Common myeloid progenitor, CD34-positive (primary cell): Measurements from ENCODE around the gene PGS1.

Experiments used
- CTCF ChIA-PET: fragments of 350-600 bp; sonication (Branson Sonifier 250); formaldehyde crosslinking; loops from one replicate; lab custom pipeline; 2021; ENCODE audit warnings: antibody characterized with exemption; lab: Charles Lee
- POLR2A ChIA-PET: fragments of 350-600 bp; sonication (Branson Sonifier 250); formaldehyde crosslinking; loops from one replicate; lab custom pipeline; 2021; ENCODE audit warnings: antibody characterized with exemption; lab: Charles Lee
- DNase-seq, 3 donors: peaks; one replicate each; pipeline versions ENCODE4 v3.0.0 to v3.0.0-alpha.2; 2013
- H3K27ac ChIP-seq, 2 experiments: 1 replicate in 1 of 2; 2 replicates in 1 of 2; pipeline ENCODE4 v1.7.0; 2013; ENCODE audit warnings: inconsistent platforms in 2 of 2, low read length in 2 of 2, mild to moderate bottlenecking in 2 of 2, low read depth in 1 of 2, moderate library complexity in 1 of 2; ENCODE audit not compliant: severe bottlenecking in 2 of 2, insufficient read depth in 1 of 2, poor library complexity in 1 of 2
- H3K27me3 ChIP-seq, 5 experiments: replicated peaks in 2 of 5; 1 replicate in 3 of 5; 2 replicates in 2 of 5; pipeline versions ENCODE4 v1.6.1 to v1.7.0; 2013; ENCODE audit warnings: low read length in 4 of 5, mild to moderate bottlenecking in 2 of 5, moderate library complexity in 2 of 5, inconsistent platforms in 1 of 5; ENCODE audit not compliant: insufficient read depth in 5 of 5, control insufficient read depth in 4 of 5
- H3K36me3 ChIP-seq, 4 experiments: 1 replicate in 2 of 4; 2 replicates in 2 of 4; pipeline versions ENCODE4 v1.6.1 to v1.7.0; 2013; ENCODE audit warnings: low read length in 3 of 4, control low read depth in 1 of 4, mild to moderate bottlenecking in 1 of 4; ENCODE audit not compliant: control insufficient read depth in 4 of 4, insufficient read depth in 4 of 4
- H3K4me1 ChIP-seq, 4 experiments: 1 replicate in 3 of 4; 2 replicates in 1 of 4; pipeline versions ENCODE4 v1.6.1 to v1.7.1; 2013; ENCODE audit warnings: low read length in 3 of 4, mild to moderate bottlenecking in 3 of 4, control low read depth in 1 of 4, inconsistent platforms in 1 of 4, moderate library complexity in 1 of 4; ENCODE audit not compliant: control insufficient read depth in 4 of 4, insufficient read depth in 4 of 4; ENCODE audit errors: control extremely low read depth in 1 of 4
- H3K4me3 ChIP-seq, 7 experiments: 1 replicate in 4 of 7; 2 replicates in 3 of 7; pipeline versions ENCODE4 v1.5.1 to v1.7.0; 2013; ENCODE audit warnings: mild to moderate bottlenecking in 7 of 7, low read length in 6 of 7, moderate library complexity in 6 of 7, inconsistent platforms in 2 of 7, low read depth in 2 of 7, control low read depth in 1 of 7; ENCODE audit not compliant: insufficient read depth in 4 of 7, control insufficient read depth in 1 of 7; ENCODE audit errors: extremely low read depth in 1 of 7
- H3K9me3 ChIP-seq, 5 experiments: 1 replicate in 4 of 5; 2 replicates in 1 of 5; pipeline versions ENCODE4 v1.6.1 to v1.7.1; 2013; ENCODE audit warnings: low read length in 4 of 5, mild to moderate bottlenecking in 2 of 5, inconsistent platforms in 1 of 5, low read depth in 1 of 5, moderate library complexity in 1 of 5; ENCODE audit not compliant: control insufficient read depth in 4 of 5, insufficient read depth in 2 of 5; ENCODE audit errors: control extremely low read depth in 1 of 5
- WGBS: methylation state at CpG from one replicate; pipeline ENCODE4 v1.1.5; 2013; ENCODE audit not compliant: insufficient coverage; 5-methylcytosine and 5-hydroxymethylcytosine counted together

Gene PGS1

DNA sequence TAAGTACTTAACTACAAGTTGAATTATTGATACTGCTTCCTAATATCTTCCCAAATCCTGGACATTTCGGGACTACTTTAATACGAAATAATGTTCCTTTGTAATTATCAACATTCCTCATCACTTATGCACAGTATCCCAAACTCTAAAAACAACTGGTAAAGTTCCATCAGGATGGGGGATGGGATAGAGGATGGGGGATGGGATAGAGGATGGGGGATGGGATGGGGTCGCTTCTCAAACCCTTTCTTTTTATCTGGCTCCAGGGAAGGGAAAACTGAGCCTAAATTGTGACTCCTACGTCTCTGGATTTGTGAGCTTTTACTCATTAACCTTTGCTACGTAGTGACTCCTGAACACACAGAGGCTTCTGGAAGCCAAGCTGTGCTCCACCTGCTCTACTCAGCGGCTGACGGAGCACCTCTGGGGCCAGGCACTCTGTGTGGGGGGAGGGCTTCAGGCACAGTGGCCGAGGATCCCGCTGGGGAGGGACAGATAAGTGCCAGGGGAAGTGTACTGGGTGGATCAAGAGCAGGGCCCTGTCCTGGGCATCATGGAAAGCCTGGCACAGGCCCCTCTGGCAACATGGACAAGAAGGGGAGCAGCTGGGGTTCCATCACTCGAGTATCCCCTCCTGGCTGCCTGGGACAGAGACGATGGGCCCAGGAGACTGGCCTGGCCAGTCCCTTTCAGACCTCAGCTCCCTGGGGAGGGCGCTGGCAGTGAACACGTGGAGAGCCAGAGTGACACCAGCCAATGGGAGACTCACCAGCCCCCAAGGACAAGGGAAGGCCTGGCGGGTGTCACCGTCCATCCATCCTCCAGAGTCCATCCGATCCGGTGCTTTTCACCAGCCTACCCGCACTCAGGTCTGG, 56.2 kb downstream of the PGS1 start:
- no peaks in the 10 kb centered on the region for H3K9me3 ChIP-seq
- 83% methylated on average over 12 of the region's 18 CpGs for WGBS
- H3K4me3 ChIP-seq, result no peak overlapping the region
- ChIA-PET CTCF (no interaction called here), POLR2A (no interaction called here)
- peaks cover 0 to 5% (median 3%) of the 10 kb centered on the region in 4 experiments for H3K36me3 ChIP-seq
- no peak overlapping the region for H3K27ac ChIP-seq
- no peak for DNase-seq
- peaks cover 0 to 4% (median 0%) of the 10 kb centered on the region in 5 experiments for H3K27me3 ChIP-seq
- H3K4me1 ChIP-seq, result peaks cover 0 to 3% (median 0%) of the 10 kb centered on the region in 4 experiments

DNA sequence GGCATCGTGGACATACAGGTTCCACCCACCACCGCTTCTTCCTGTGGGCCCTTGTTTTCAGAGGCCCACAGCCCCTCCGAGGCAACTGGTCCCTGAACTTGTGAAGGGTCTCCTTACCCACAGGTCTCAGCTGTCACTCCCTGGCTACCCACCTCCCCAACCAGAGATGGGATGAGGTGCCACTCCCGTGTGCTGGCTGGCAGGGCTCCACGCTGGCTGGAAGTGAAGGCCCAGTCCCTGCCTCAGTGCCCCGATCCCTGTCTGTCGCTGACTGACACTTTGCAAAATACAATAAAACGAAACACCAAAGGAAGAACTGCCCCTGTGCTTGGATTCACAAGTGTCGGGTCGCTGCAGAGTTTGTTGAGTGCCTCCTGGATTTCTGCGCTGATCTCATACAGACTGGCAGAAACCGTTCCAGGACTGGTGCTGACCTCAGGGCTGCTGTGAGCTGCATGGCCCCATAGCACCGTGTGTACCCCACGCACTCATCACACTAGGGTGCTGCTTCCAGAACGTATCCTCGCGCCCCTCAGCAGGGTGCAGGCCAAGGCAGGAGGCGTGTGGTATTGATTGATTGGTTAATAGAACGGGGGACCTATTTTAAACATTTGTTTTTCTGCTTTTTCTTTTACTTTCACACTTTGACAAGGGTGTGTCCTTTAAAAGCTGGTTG, 57.0 kb downstream of the PGS1 start:
- Histone ChIP-seq H3K9me3 (no peaks in the 10 kb centered on the region), H3K4me3 (no peak overlapping the region), H3K27me3 (peaks cover 0 to 4% (median 0%) of the 10 kb centered on the region in 5 experiments), H3K4me1 (peaks cover 0 to 3% (median 0%) of the 10 kb centered on the region in 4 experiments), H3K36me3 (peaks cover 0 to 2% (median 0%) of the 10 kb centered on the region in 4 experiments), H3K27ac (no peak overlapping the region)
- WGBS, result 86% methylated on average over 14 of the region's 19 CpGs
- POLR2A ChIA-PET, result interaction anchor here (0.7 kb wide), 2 partner anchors 240 to 561 kb away, joined by 3 to 4 read pairs; no protein-coding TSS in a partner anchor
- no peak for DNase-seq
- CTCF ChIA-PET, result interaction anchor here (1.3 kb wide), 1 partner anchor 10 kb away, joined by 5 read pairs; no protein-coding TSS in a partner anchor

- peaks cover 0 to 4% (median 0%) of the 10 kb centered on the region in 5 experiments for H3K27me3 ChIP-seq
- CTCF ChIA-PET, result no interaction called here
- POLR2A ChIA-PET, result no interaction called here
- H3K36me3 ChIP-seq, result no peaks in the 10 kb centered on the region
- H3K4me3 ChIP-seq, result no peak overlapping the region
- H3K4me1 ChIP-seq, result peaks cover 0 to 10% (median 3%) of the 10 kb centered on the region in 4 experiments
- DNase-seq, result no peak
- H3K9me3 ChIP-seq, result no peaks in the 10 kb centered on the region
- H3K27ac ChIP-seq, result no peak overlapping the region
- 97% methylated on average over 15 of the region's 20 CpGs for WGBS
Observed at GRCh38 chr17:78437508-78438169, 59.2 kb downstream of the PGS1 start.

DNA sequence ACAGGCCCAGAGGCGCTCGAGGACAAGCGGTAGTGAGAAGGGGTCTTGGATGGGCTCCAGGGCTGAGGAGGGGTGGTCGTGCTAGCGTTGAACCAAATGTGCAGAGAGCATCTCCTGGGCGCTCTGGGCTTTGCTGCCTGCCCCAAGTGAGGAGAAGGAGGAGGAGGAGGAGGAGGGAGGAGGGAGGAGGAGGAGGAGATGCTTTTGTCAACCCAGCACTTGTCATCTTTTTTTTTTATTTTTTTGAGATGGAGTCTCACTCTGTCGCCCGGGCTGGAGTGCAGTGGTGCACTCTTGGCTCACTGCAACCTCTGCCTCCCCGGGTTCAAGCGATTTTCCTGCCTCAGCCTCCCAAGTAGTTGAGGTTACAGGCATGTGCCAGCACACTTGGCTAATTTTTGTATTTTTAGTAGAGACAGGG, 59.8 kb downstream of the PGS1 start:
- H3K27me3 ChIP-seq, result peaks cover 0 to 4% (median 0%) of the 10 kb centered on the region in 5 experiments
- ChIA-PET POLR2A (no interaction called here), CTCF (no interaction called here)
- 100% methylated on average over 4 of the region's 10 CpGs for WGBS
- no peaks in the 10 kb centered on the region for H3K9me3 ChIP-seq
- H3K4me3 ChIP-seq, result no peak overlapping the region
- no peaks in the 10 kb centered on the region for H3K36me3 ChIP-seq
- no peak overlapping the region for H3K27ac ChIP-seq
- DNase-seq, result peak in 2 of 3 donors; percentile 71 to 81
- peaks cover 0 to 16% (median 7%) of the 10 kb centered on the region in 4 experiments for H3K4me1 ChIP-seq

GRCh38 chr17:78438694-78439325, 60.4 kb downstream of the PGS1 start:
- no peaks in the 10 kb centered on the region for H3K36me3 ChIP-seq
- 93% methylated on average over 15 of the region's 16 CpGs for WGBS
- peaks cover 0 to 4% (median 0%) of the 10 kb centered on the region in 5 experiments for H3K27me3 ChIP-seq
- H3K4me3 ChIP-seq, result no peak overlapping the region
- H3K9me3 ChIP-seq, result no peaks in the 10 kb centered on the region
- ChIA-PET CTCF (no interaction called here), POLR2A (no interaction called here)
- peaks cover 0 to 16% (median 7%) of the 10 kb centered on the region in 4 experiments for H3K4me1 ChIP-seq
- peak in 2 of 3 donors; percentile 33 to 66 for DNase-seq
- H3K27ac ChIP-seq, result no peak overlapping the region

DNA sequence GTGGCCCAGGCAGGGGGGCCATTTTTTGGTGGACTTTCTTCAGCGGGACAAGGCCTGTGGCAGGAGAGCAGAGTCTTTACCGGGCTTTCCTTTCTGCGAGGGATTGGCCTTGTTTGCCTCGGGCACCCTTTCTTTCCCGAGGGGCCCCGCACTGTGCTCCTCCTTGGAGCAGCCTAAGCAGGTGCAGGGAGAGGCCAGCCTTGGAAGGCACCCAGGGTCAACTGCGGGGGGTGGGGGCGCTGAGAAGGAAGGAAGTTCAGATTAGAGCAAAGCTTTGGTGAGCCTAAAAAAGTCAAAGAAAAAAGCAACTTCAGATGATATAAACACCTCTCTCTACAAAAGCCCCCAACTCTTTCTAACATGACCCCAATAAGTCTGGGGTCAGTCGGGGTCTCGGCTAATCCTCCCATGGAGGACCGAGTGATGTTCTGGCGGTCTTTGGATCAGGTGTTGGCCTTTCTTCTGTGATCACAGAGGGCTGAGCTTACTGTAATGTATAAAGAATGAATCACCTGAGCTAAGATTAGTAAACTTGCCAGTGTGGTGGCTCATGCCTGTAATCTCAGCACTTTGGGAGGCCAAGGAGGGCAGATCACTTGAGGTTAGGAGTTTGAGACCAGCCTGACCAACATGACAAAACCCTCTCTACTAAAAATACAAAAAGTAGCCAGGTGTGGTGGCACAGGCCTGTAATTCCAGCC, 63.0 kb downstream of the PGS1 start:
- no peak overlapping the region for H3K27ac ChIP-seq
- WGBS, result 45% methylated on average over 5 of the region's 12 CpGs
- ChIA-PET POLR2A (no interaction called here), CTCF (no interaction called here)
- H3K9me3 ChIP-seq, result no peaks in the 10 kb centered on the region
- DNase-seq, result no peak
- no peaks in the 10 kb centered on the region for H3K36me3 ChIP-seq
- H3K4me1 ChIP-seq, result peaks cover 0 to 16% (median 7%) of the 10 kb centered on the region in 4 experiments
- no peak overlapping the region for H3K4me3 ChIP-seq
- H3K27me3 ChIP-seq, result peaks cover 0 to 4% (median 0%) of the 10 kb centered on the region in 5 experiments
